Smooth muscle cell (in vitro differentiated cells): Measurements from ENCODE around the gene RASAL3. TPM values are rescaled to one million over a fixed set of nuclear protein-coding genes. Genes with fewer than 3 reads are reported as not detected.

Source experiments
- DNase-seq: peaks from one replicate; lab custom pipeline; 2025; ENCODE audit not compliant: unreplicated experiment; lab: John Stamatoyannopoulos, UW
- H2AFZ ChIP-seq: fragments of 200-600 bp; sonication (generic); 2 replicates; pipeline ENCODE4 v1.6.0; 2016; ENCODE audit warnings: antibody characterized with exemption, low read depth, mild to moderate bottlenecking
- H3F3A ChIP-seq: fragments of 200-600 bp; sonication (generic); 2 replicates; pipeline ENCODE4 v1.6.0; 2017; ENCODE audit warnings: antibody characterized with exemption, low read depth
- H3K27ac ChIP-seq: fragments of 200-600 bp; sonication (generic); 2 replicates; pipeline ENCODE4 v1.5.1; 2016; ENCODE audit warnings: low read depth, mild to moderate bottlenecking
- H3K27me3 ChIP-seq: fragments of 200-600 bp; sonication (generic); 2 replicates; pipeline ENCODE4 v1.6.1; 2016; ENCODE audit warnings: low read depth, mild to moderate bottlenecking
- H3K36me3 ChIP-seq: fragments of 200-600 bp; sonication (generic); 2 replicates; pipeline ENCODE4 v1.5.1; 2016; ENCODE audit warnings: low read depth
- H3K4me1 ChIP-seq: fragments of 200-600 bp; sonication (generic); 2 replicates; pipeline ENCODE4 v1.5.1; 2016; ENCODE audit warnings: low read depth
- H3K4me2 ChIP-seq: fragments of 200-600 bp; sonication (generic); 2 replicates; pipeline ENCODE4 v1.6.0; 2016; ENCODE audit warnings: mild to moderate bottlenecking
- H3K4me3 ChIP-seq: fragments of 200-600 bp; sonication (generic); 2 replicates; pipeline ENCODE4 v1.5.1; 2016; ENCODE audit warnings: mild to moderate bottlenecking
- H3K79me2 ChIP-seq: fragments of 200-600 bp; sonication (generic); 2 replicates; pipeline ENCODE4 v1.6.0; 2016; ENCODE audit warnings: low read depth, mild to moderate bottlenecking
- H3K9ac ChIP-seq: fragments of 200-600 bp; sonication (generic); 2 replicates; pipeline ENCODE4 v1.6.0; 2016; ENCODE audit warnings: low read depth
- H3K9me3 ChIP-seq: fragments of 200-600 bp; sonication (generic); replicated peaks from 2 replicates; pipeline ENCODE4 v1.5.1; 2016; ENCODE audit warnings: low read depth
- H4K20me1 ChIP-seq: fragments of 200-600 bp; sonication (generic); 2 replicates; pipeline ENCODE4 v1.6.0; 2016; ENCODE audit warnings: low read depth
- CTCF ChIP-seq: fragments of 200-600 bp; sonication (generic); IDR thresholded peaks from 2 replicates; pipeline ENCODE4 v1.5.1; 2017; ENCODE audit warnings: borderline replicate concordance, mild to moderate bottlenecking, antibody characterized with exemption; ENCODE audit not compliant: insufficient read depth, poor library complexity, severe bottlenecking
- WGBS: methylation state at CpG from one replicate; pipeline ENCODE4 v1.1.7; 2016; ENCODE audit warnings: low lambda C conversion rate; 5-methylcytosine and 5-hydroxymethylcytosine counted together
- polyA plus RNA-seq: library from polyadenylated mRNA; unstranded; fragments of >200 nt; fragmentation: Nextera tagmentation; extraction: Ambion mirVana; gene quantifications from 2 replicates; pipeline ENCODE4 v1.2.1, GENCODE V29; 2016
- total RNA-seq: library from RNA; depleted of rRNA; stranded (reverse); fragments of >200 nt; gene quantifications from 2 replicates; pipeline ENCODE4 v1.2.3, GENCODE V29; 2014

Gene RASAL3
- total and polyA plus RNA-seq, 2 experiments from 2014 or later = 0.24 TPM; not detected in 1

- H3K9me3 ChIP-seq = no peaks in the 10 kb centered on the region
- H3K4me2 ChIP-seq = no peak overlapping the region
- no peak overlapping the region for H3K9ac ChIP-seq
- peaks cover 3% of the 10 kb centered on the region for H3F3A ChIP-seq
- H2AFZ ChIP-seq = no peak overlapping the region
- TF ChIP-seq CTCF = no peak
- H3K4me3 ChIP-seq = no peak overlapping the region
- H3K27me3 ChIP-seq = no peaks in the 10 kb centered on the region
- peaks cover 19% of the 10 kb centered on the region for H3K79me2 ChIP-seq
- peaks cover 31% of the 10 kb centered on the region for H4K20me1 ChIP-seq
- no peaks in the 10 kb centered on the region for H3K4me1 ChIP-seq
- no peak for DNase-seq
- WGBS = 98% methylated on average over 33 of the region's 36 CpGs
- peaks cover 14% of the 10 kb centered on the region for H3K36me3 ChIP-seq
- no peak overlapping the region for H3K27ac ChIP-seq
Measured at GRCh38 chr19:15425321-15425950, 38.9 kb downstream of the RASAL3 start.

GRCh38 chr19:15424692-15425272, 39.6 kb downstream of the RASAL3 start:
- Histone ChIP-seq H3K27me3 (no peaks in the 10 kb centered on the region), H3K4me2 (no peak overlapping the region), H3F3A (peaks cover 8% of the 10 kb centered on the region), H2AFZ (no peak overlapping the region), H3K27ac (no peak overlapping the region), H4K20me1 (peaks cover 24% of the 10 kb centered on the region), H3K9ac (no peak overlapping the region), H3K9me3 (no peaks in the 10 kb centered on the region), H3K79me2 (peaks cover 12% of the 10 kb centered on the region), H3K36me3 (peaks cover 14% of the 10 kb centered on the region), H3K4me1 (peaks cover 1% of the 10 kb centered on the region), H3K4me3 (no peak overlapping the region)
- DNase-seq = no peak
- WGBS = over 99% methylated on average over 38 of the region's 38 CpGs
- TF ChIP-seq CTCF = no peak

GRCh38 chr19:15424121-15424520, 40.2 kb downstream of the RASAL3 start:
- peaks cover 9% of the 10 kb centered on the region for H3F3A ChIP-seq
- H3K27me3 ChIP-seq = no peaks in the 10 kb centered on the region
- TF ChIP-seq CTCF = no peak
- H3K4me1 ChIP-seq = peaks cover 7% of the 10 kb centered on the region
- no peak overlapping the region for H3K27ac ChIP-seq
- no peak overlapping the region for H3K4me2 ChIP-seq
- no peaks in the 10 kb centered on the region for H3K9me3 ChIP-seq
- peaks cover 19% of the 10 kb centered on the region for H4K20me1 ChIP-seq
- no peak overlapping the region for H3K9ac ChIP-seq
- H3K36me3 ChIP-seq = peaks cover 14% of the 10 kb centered on the region
- no peak overlapping the region for H3K4me3 ChIP-seq
- no peak for DNase-seq
- 96% methylated on average over 13 of the region's 13 CpGs for WGBS
- H2AFZ ChIP-seq = no peak overlapping the region
- peaks cover 5% of the 10 kb centered on the region for H3K79me2 ChIP-seq

GRCh38 chr19:15423130-15423529, 41.2 kb downstream of the RASAL3 start:
- Histone ChIP-seq H3K9ac (no peak overlapping the region), H3K9me3 (no peaks in the 10 kb centered on the region), H2AFZ (no peak overlapping the region), H3K27ac (no peak overlapping the region), H3K4me1 (peaks cover 7% of the 10 kb centered on the region), H3K4me2 (no peak overlapping the region), H3K79me2 (peaks cover 7% of the 10 kb centered on the region), H3F3A (peaks cover 9% of the 10 kb centered on the region), H3K4me3 (no peak overlapping the region), H3K27me3 (no peaks in the 10 kb centered on the region), H4K20me1 (peaks cover 10% of the 10 kb centered on the region), H3K36me3 (peaks cover 14% of the 10 kb centered on the region)
- no peak for TF ChIP-seq CTCF
- no peak for DNase-seq
- 100% methylated on average over 6 of the region's 6 CpGs for WGBS
